Measurements from ENCODE around the gene DOHH.
A peak's percentile ranks its signal among the peaks of the same experiment; 100 is the strongest.
"Not testable (repeated sequence)": the region's sequence is repeated elsewhere in the genome, so short reads cannot be mapped to it uniquely, and the experiment has no call there.

Gene DOHH

GRCh38 chr19:3451451-3451866 is 49.0 kb downstream of the DOHH start:
- peaks cover 4% of the 10 kb centered on the region for H3K27me3 Mint-ChIP-seq (ENCODE audit: low read depth, poor library complexity)
- H3K9me3 Mint-ChIP-seq: no peaks in the 10 kb centered on the region
- TF ChIP-seq CTCF (IDR thresholded peaks at IDR 0.05): no peak
- peaks cover 4% of the 10 kb centered on the region for H3K36me3 Mint-ChIP-seq (ENCODE audit: low read depth)
- H3K4me1 Mint-ChIP-seq: peaks cover 10% of the 10 kb centered on the region
- DNase-seq: no peak
- peak overlapping the region; percentile 89 for H3K27ac Mint-ChIP-seq
- H3K4me3 Mint-ChIP-seq: no peak overlapping the region

GRCh38 chr19:3450796-3451411 is 49.6 kb downstream of the DOHH start:
- no peak for TF ChIP-seq CTCF (IDR thresholded peaks at IDR 0.05)
- Mint-ChIP-seq H3K27me3 (ENCODE audit: low read depth, poor library complexity) (peaks cover 3% of the 10 kb centered on the region), H3K36me3 (ENCODE audit: low read depth) (peaks cover 4% of the 10 kb centered on the region), H3K27ac (peak overlapping the region; percentile 89), H3K4me1 (peaks cover 15% of the 10 kb centered on the region), H3K9me3 (no peaks in the 10 kb centered on the region), H3K4me3 (no peak overlapping the region)
- DNase-seq: no peak

GRCh38 chr19:3448616-3449334 is 51.7 kb downstream of the DOHH start:
- Mint-ChIP-seq H3K36me3 (ENCODE audit: low read depth) (peaks cover 4% of the 10 kb centered on the region), H3K4me1 (peaks cover 36% of the 10 kb centered on the region), H3K27ac (no peak overlapping the region), H3K9me3 (no peaks in the 10 kb centered on the region), H3K4me3 (no peak overlapping the region), H3K27me3 (ENCODE audit: low read depth, poor library complexity) (no peaks in the 10 kb centered on the region)
- no peak for DNase-seq
- TF ChIP-seq CTCF (IDR thresholded peaks at IDR 0.05): no peak

- not testable (repeated sequence) for H3K27ac Mint-ChIP-seq; DNase-seq; H3K27me3 Mint-ChIP-seq (ENCODE audit: low read depth, poor library complexity); H3K36me3 Mint-ChIP-seq (ENCODE audit: low read depth); H3K9me3 Mint-ChIP-seq; H3K4me3 Mint-ChIP-seq
- H3K4me1 Mint-ChIP-seq: peaks cover 43% of the 10 kb centered on the region
Observed at GRCh38 chr19:3446657-3447056, 53.8 kb downstream of the DOHH start.

- no peak overlapping the region for H3K27ac Mint-ChIP-seq
- no peaks in the 10 kb centered on the region for H3K27me3 Mint-ChIP-seq (ENCODE audit: low read depth, poor library complexity)
- H3K9me3 Mint-ChIP-seq: no peaks in the 10 kb centered on the region
- H3K4me1 Mint-ChIP-seq: peaks cover 32% of the 10 kb centered on the region
- DNase-seq: no peak
- H3K4me3 Mint-ChIP-seq: peak overlapping the region; percentile 60
- no peak for TF ChIP-seq CTCF (IDR thresholded peaks at IDR 0.05)
- H3K36me3 Mint-ChIP-seq (ENCODE audit: low read depth): no peaks in the 10 kb centered on the region
Observed at GRCh38 chr19:3444695-3445234, 55.7 kb downstream of the DOHH start.

- Mint-ChIP-seq H3K27me3 (ENCODE audit: low read depth, poor library complexity) (no peaks in the 10 kb centered on the region), H3K9me3 (no peaks in the 10 kb centered on the region), H3K27ac (peak overlapping the region; percentile 98), H3K36me3 (ENCODE audit: low read depth) (no peaks in the 10 kb centered on the region), H3K4me3 (peak overlapping the region; percentile 60), H3K4me1 (peaks cover 32% of the 10 kb centered on the region)
- no peak for TF ChIP-seq CTCF (IDR thresholded peaks at IDR 0.05)
- peak; percentile 72 for DNase-seq
Observed at GRCh38 chr19:3443840-3444694, 56.4 kb downstream of the DOHH start.

Measured in nephron progenitor cell (in vitro differentiated cells).